Loucy (cell line): ENCODE data around the gene ATP6V1G1.

Experiments
- CTCF ChIP-seq: fragments of 200-600 bp; sonication (generic); conservative IDR thresholded peaks from 2 replicates; pipeline ENCODE4 v1.5.1; 2014; ENCODE audit warnings: mild to moderate bottlenecking, antibody characterized with exemption, low read length
- EZH2phosphoT487 ChIP-seq: fragments of 200-600 bp; IDR thresholded peaks from 2 replicates; pipeline ENCODE4 v1.6.1; 2018; ENCODE audit warnings: antibody characterized with exemption, mild to moderate bottlenecking, moderate library complexity, borderline replicate concordance

GRCh38 chr9:114539701-114540380 is 47.7 kb upstream of the ATP6V1G1 start:
- no peak for TF ChIP-seq EZH2phosphoT487
- no peak for TF ChIP-seq CTCF
